GM23338 (cell line): ENCODE data around the gene SERPING1. TPM values are rescaled to one million over a fixed set of nuclear protein-coding genes. Genes with fewer than 3 reads are reported as not detected.
A peak's percentile ranks its signal among the peaks of the same experiment; 100 is the strongest.

Source experiments
- CREB1 ChIP-seq: fragments of 250-450 bp; sonication (Bioruptor Pico); IDR thresholded peaks from 2 replicates; pipeline ENCODE4 v1.5.0; 2020; ENCODE audit warnings: low read depth, mild to moderate bottlenecking, moderate library complexity
- CTCF ChIP-seq, 2 experiments: fragments of 200-600 bp in 1 of 2; sonication (generic) in 1 of 2; conservative IDR thresholded peaks; 2 replicates each; pipeline versions ENCODE4 v1.5.1 to v1.6.1; 2016 to 2017; ENCODE audit warnings: antibody characterized with exemption in 2 of 2, low read depth in 2 of 2, mild to moderate bottlenecking in 2 of 2, moderate library complexity in 1 of 2
- POLR2AphosphoS5 ChIP-seq: IDR thresholded peaks from 2 replicates; pipeline ENCODE4 v1.6.1; 2016; ENCODE audit warnings: antibody characterized with exemption, low read depth
- STAT1 ChIP-seq: IDR thresholded peaks from one replicate; pipeline ENCODE4 v1.6.1; 2016; ENCODE audit warnings: antibody characterized with exemption; ENCODE audit not compliant: unreplicated experiment
- ZNF331 ChIP-seq: fragments of 250-450 bp; sonication (Bioruptor Pico); IDR thresholded peaks from 2 replicates; pipeline ENCODE4 v1.5.0; 2020; ENCODE audit warnings: low read depth, mild to moderate bottlenecking, moderate library complexity
- ZNF462 ChIP-seq: fragments of 250-450 bp; sonication (Bioruptor Pico); IDR thresholded peaks from 2 replicates; pipeline ENCODE4 v1.5.0; 2020; ENCODE audit warnings: mild to moderate bottlenecking, moderate library complexity
- microRNA counts: library from miRNA; unstranded; fragments of <30 nt; microRNA quantifications from one replicate; lab custom pipeline; 2017
- microRNA-seq: library from miRNA; unstranded; fragments of <30 nt; microRNA quantifications from one replicate; pipeline ENCODE4, GENCODE V29; 2017
- polyA plus RNA-seq: library from polyadenylated mRNA; unstranded; fragments of >200 nt; fragmentation: Nextera tagmentation; extraction: Ambion mirVana; gene quantifications from 2 replicates; pipeline ENCODE4 v1.2.1, GENCODE V29; 2016
- small RNA-seq: library from RNA; depleted of rRNA; stranded (forward); fragments of <200 nt; gene quantifications from one replicate; pipeline ENCODE3, GENCODE V24; 2014; ENCODE audit warnings: low replicate concordance
- total RNA-seq: library from RNA; depleted of rRNA; stranded (reverse); fragments of >200 nt; shearing (Covaris generic); gene quantifications from 2 replicates; pipeline ENCODE4 v1.2.3, GENCODE V29; 2014; rRNA removed

The SERPING1 gene
- total and polyA plus RNA-seq, 2 experiments from 2014 or later: 42.3 to 54.7 TPM

- no peak for TF ChIP-seq ZNF462 (CRISPR knock-in tag)
- TF ChIP-seq CTCF (conservative IDR thresholded peaks at IDR 0.05; ENCODE audit: low read depth in 2 of 2): no peak
- no peak for TF ChIP-seq ZNF331 (CRISPR knock-in tag)
- no peak for TF ChIP-seq POLR2AphosphoS5
- TF ChIP-seq STAT1: no peak
- no peak for TF ChIP-seq CREB1 (CRISPR knock-in tag)
Measured at GRCh38 chr11:57663975-57664374, 66.5 kb downstream of the SERPING1 start (continued).

MicroRNAs within 50 kb of the gene (microRNA counts, 767-probe panel; counts per million panel counts)
- 14,519 counts per million, percentile 94 among the panel's probes with 10 or more counts for microRNA hsa-miR-130a-3p (lab: Ali Mortazavi, UCI)

Small RNAs within 50 kb of the gene (microRNA-seq; reads per million reads assigned to microRNA genes)
- gene MIR130A: 8,104 reads per million, percentile 98 among the genes with 10 or more reads in this experiment

Small RNAs within 50 kb of the gene (small RNA-seq; reads per million reads assigned to genes)
- 175 reads per million, percentile 99 among the genes with 10 or more reads in this experiment for gene MIR130A

Other genes starting within 250 kb of the SERPING1 start
- not detected in 2 replicates for gene PRG3, start 216.5 kb upstream of the SERPING1 start, total RNA-seq
- gene PRG3, start 216.5 kb upstream of the SERPING1 start, polyA plus RNA-seq: not detected in 2 replicates
- not detected in 2 replicates for gene PRG2, start 207.0 kb upstream of the SERPING1 start, total RNA-seq
- not detected in 2 replicates for gene PRG2, start 207.0 kb upstream of the SERPING1 start, polyA plus RNA-seq
- gene SLC43A3, start 170.6 kb upstream of the SERPING1 start, total RNA-seq: 23.7 and 24.8 TPM in 2 replicates
- 11.5 and 14.3 TPM in 2 replicates for gene SLC43A3, start 170.6 kb upstream of the SERPING1 start, polyA plus RNA-seq
- 15.9 and 16.1 TPM in 2 replicates for gene RTN4RL2, start 137.2 kb upstream of the SERPING1 start, total RNA-seq
- gene RTN4RL2, start 137.2 kb upstream of the SERPING1 start, polyA plus RNA-seq: 13.1 and 13.9 TPM in 2 replicates
- 49.7 and 49.8 TPM in 2 replicates for gene SLC43A1, start 82.0 kb upstream of the SERPING1 start, total RNA-seq
- gene SLC43A1, start 82.0 kb upstream of the SERPING1 start, polyA plus RNA-seq: 19.6 and 19.7 TPM in 2 replicates
- gene TIMM10, start 66.9 kb upstream of the SERPING1 start, total RNA-seq: 59.1 and 75.8 TPM in 2 replicates
- 193 and 194 TPM in 2 replicates for gene TIMM10, start 66.9 kb upstream of the SERPING1 start, polyA plus RNA-seq
- gene SMTNL1, start 60.1 kb upstream of the SERPING1 start, total RNA-seq: 0.31 TPM in 1 of 2 replicates, not detected in the other
- gene SMTNL1, start 60.1 kb upstream of the SERPING1 start, polyA plus RNA-seq: 0.14 and 0.70 TPM in 2 replicates
- gene UBE2L6, start 30.0 kb upstream of the SERPING1 start, total RNA-seq: 42.2 and 52.0 TPM in 2 replicates
- gene UBE2L6, start 30.0 kb upstream of the SERPING1 start, polyA plus RNA-seq: 46.0 and 46.5 TPM in 2 replicates
- gene YPEL4, start 52.2 kb downstream of the SERPING1 start, total RNA-seq: 0.82 TPM in 1 of 2 replicates, not detected in the other
- 1.1 and 1.2 TPM in 2 replicates for gene YPEL4, start 52.2 kb downstream of the SERPING1 start, polyA plus RNA-seq
- gene CLP1, start 60.1 kb downstream of the SERPING1 start, total RNA-seq: 25.2 and 25.4 TPM in 2 replicates
- 14.4 and 16.8 TPM in 2 replicates for gene CLP1, start 60.1 kb downstream of the SERPING1 start, polyA plus RNA-seq
- gene ZDHHC5, start 70.4 kb downstream of the SERPING1 start, total RNA-seq: 35.7 and 42.3 TPM in 2 replicates
- 15.7 and 16.9 TPM in 2 replicates for gene ZDHHC5, start 70.4 kb downstream of the SERPING1 start, polyA plus RNA-seq
- gene MED19, start 114.5 kb downstream of the SERPING1 start, total RNA-seq: 15.2 and 17.7 TPM in 2 replicates
- gene MED19, start 114.5 kb downstream of the SERPING1 start, polyA plus RNA-seq: 64.2 and 64.9 TPM in 2 replicates
- gene TMX2, start 114.9 kb downstream of the SERPING1 start, total RNA-seq: 61.1 and 69.3 TPM in 2 replicates
- 56.0 and 59.2 TPM in 2 replicates for gene TMX2, start 114.9 kb downstream of the SERPING1 start, polyA plus RNA-seq
- gene SELENOH, start 143.8 kb downstream of the SERPING1 start, total RNA-seq: 282 and 311 TPM in 2 replicates
- gene SELENOH, start 143.8 kb downstream of the SERPING1 start, polyA plus RNA-seq: 363 and 379 TPM in 2 replicates
- gene BTBD18, start 154.1 kb downstream of the SERPING1 start, total RNA-seq: 0.08 TPM in 1 of 2 replicates, not detected in the other
- 0.29 and 0.31 TPM in 2 replicates for gene BTBD18, start 154.1 kb downstream of the SERPING1 start, polyA plus RNA-seq
- 136 and 148 TPM in 2 replicates for gene CTNND1, start 164.1 kb downstream of the SERPING1 start, total RNA-seq
- gene CTNND1, start 164.1 kb downstream of the SERPING1 start, polyA plus RNA-seq: 37.0 and 39.1 TPM in 2 replicates